SU-DHL-6 (cell line): ENCODE measurements around the gene BEND6.

Experiments
- CTCF ChIP-seq: fragments of 200-600 bp; sonication (generic); IDR thresholded peaks from one replicate; pipeline ENCODE4 v1.5.1; 2017; ENCODE audit warnings: antibody characterized with exemption, mild to moderate bottlenecking, low read length, moderate library complexity; ENCODE audit not compliant: insufficient read depth, poor library complexity, severe bottlenecking
- EZH2phosphoT487 ChIP-seq: fragments of 200-600 bp; sonication (generic), shearing (Covaris generic); conservative IDR thresholded peaks from 2 replicates; pipeline ENCODE4 v1.6.1; 2018; ENCODE audit warnings: mild to moderate bottlenecking, antibody characterized with exemption, low read length, moderate library complexity, mixed read lengths

DNA sequence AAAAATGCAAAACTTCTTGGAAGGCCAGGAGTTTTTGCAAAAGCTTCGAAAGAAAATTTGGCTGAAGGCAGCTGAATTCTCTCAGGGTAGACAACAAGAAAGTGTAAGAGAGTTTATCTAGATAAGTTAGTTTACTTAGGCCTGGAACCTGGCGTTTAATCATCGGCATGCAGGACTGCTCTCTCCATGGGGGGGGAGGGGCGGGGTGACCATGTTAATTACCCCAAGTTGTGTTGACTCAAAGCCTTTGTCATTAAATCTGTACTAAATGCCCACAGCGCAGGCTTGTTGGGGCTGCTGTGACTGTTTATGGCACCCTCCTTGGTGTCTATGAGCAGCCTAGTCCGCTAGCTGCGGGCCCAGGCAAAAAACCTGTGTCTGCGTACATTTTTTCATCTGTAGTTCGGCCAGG lies 115.0 kb downstream of the BEND6 start:
- no peak for TF ChIP-seq CTCF
- TF ChIP-seq EZH2phosphoT487, result no peak
